Measurements from ENCODE around the gene EEF2K. TPM values are rescaled to one million over a fixed set of nuclear protein-coding genes. Genes with fewer than 3 reads are reported as not detected.

The EEF2K gene
- total RNA-seq, 4 donors from 2014 or later: 10.6 to 26.9 (median 16.2) TPM

DNA sequence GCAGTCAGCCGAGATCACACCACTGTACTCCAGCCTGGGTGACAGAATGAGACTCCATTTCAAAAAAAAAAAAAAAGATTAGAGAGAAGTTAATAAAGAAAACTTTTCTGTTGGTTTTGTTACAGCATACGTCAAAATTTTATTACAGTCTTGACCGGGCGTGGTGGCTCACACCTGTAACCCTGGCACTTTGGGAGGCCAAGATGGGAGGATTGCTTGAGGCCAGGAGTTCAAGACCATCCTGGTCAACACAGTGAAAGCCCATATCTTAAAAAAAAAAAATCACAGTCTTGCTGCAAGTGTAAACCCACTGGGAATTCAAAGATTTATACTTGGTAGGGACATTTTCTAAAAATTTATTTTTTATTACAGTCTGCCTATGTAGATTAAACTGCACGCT lies 84.9 kb downstream of the EEF2K start:
- no peak for TF ChIP-seq POLR2A (IDR thresholded peaks at IDR 0.05)
- TF ChIP-seq, protein P1, sequence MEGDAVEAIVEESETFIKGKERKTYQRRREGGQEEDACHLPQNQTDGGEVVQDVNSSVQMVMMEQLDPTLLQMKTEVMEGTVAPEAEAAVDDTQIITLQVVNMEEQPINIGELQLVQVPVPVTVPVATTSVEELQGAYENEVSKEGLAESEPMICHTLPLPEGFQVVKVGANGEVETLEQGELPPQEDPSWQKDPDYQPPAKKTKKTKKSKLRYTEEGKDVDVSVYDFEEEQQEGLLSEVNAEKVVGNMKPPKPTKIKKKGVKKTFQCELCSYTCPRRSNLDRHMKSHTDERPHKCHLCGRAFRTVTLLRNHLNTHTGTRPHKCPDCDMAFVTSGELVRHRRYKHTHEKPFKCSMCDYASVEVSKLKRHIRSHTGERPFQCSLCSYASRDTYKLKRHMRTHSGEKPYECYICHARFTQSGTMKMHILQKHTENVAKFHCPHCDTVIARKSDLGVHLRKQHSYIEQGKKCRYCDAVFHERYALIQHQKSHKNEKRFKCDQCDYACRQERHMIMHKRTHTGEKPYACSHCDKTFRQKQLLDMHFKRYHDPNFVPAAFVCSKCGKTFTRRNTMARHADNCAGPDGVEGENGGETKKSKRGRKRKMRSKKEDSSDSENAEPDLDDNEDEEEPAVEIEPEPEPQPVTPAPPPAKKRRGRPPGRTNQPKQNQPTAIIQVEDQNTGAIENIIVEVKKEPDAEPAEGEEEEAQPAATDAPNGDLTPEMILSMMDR (IDR thresholded peaks at IDR 0.05): no peak
- peaks cover 0 to under 1% (median 0%) of the 10 kb centered on the region in 3 donors for H3K4me1 ChIP-seq
- H3K27ac ChIP-seq: no peak overlapping the region
- H3K27me3 ChIP-seq: no peaks in the 10 kb centered on the region
- no peaks in the 10 kb centered on the region for H3K9me3 ChIP-seq
- peaks cover 0 to 8% (median 0%) of the 10 kb centered on the region in 3 donors for H3K36me3 ChIP-seq
- intact Hi-C loops (cut with DNase I): no loop called here
- H3K4me3 ChIP-seq: no peak overlapping the region
- WGBS, 2 donors: 97 to 99% methylated on average over 5 of the region's 5 CpGs
- DNase-seq: no peak

DNA sequence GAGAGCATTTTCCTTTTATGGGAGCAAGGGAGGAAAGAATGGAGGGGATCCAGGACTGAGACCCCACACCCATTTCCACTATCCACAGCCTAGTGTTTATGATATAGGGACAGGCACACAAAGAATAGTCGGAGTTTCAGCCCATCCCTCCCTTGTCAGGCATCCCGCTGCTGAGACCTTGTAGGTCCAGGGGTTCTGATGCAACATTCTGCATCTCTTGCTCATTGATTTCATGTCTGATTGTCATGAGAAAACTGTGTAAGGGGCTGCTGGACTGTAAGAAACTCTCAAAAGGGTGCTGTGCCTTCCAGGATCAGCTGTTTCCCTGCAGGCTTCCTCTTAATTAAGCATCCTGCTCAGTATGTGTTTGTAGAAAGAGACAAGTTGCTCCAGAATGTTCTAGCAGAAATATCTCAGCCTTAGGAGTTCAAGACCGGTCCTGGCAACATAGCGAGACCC lies 85.8 kb downstream of the EEF2K start:
- 58 to 73% methylated on average over 4 of the region's 4 CpGs for WGBS, 2 donors

DNA sequence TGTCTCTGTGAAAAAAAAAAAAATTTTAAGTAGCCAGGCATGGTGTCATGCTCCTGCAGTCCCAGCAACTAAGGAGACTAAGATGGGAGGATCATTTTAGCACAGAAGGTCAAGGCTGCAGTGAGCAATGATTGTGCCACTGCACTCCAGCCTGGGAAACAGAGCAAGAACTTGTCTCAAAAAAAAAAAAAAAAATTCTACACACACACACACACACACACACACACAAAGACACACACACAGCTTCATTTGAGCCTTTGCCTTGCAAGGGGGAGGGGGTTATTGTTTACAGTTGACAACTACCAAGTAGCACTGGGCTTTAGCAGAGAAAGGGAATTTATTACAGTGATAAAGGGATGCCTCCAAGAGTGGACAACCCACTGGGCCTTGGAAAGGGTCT lies 86.2 kb downstream of the EEF2K start:
- Histone ChIP-seq H3K27me3 (no peaks in the 10 kb centered on the region), H3K4me3 (no peak overlapping the region), H3K9me3 (no peaks in the 10 kb centered on the region), H3K4me1 (peaks cover 0 to 8% (median 0%) of the 10 kb centered on the region in 3 donors), H3K36me3 (no peaks in the 10 kb centered on the region), H3K27ac (no peak overlapping the region)
- intact Hi-C loops (cut with DNase I): no loop called here
- TF ChIP-seq, protein P1 (IDR thresholded peaks at IDR 0.05): no peak
- no peak for DNase-seq

More for the DNA sequence above, 85.8 kb downstream of the EEF2K start:
- TF ChIP-seq, protein P1 (IDR thresholded peaks at IDR 0.05): no peak
- TF ChIP-seq POLR2A (IDR thresholded peaks at IDR 0.05): no peak
- H3K4me1 ChIP-seq: peaks cover 0 to 8% (median 0%) of the 10 kb centered on the region in 3 donors
- H3K36me3 ChIP-seq: no peaks in the 10 kb centered on the region
- no peak overlapping the region for H3K27ac ChIP-seq
- intact Hi-C loops (cut with DNase I): no loop called here
- no peaks in the 10 kb centered on the region for H3K9me3 ChIP-seq
- no peaks in the 10 kb centered on the region for H3K27me3 ChIP-seq
- no peak for DNase-seq
- H3K4me3 ChIP-seq: no peak overlapping the region

DNA sequence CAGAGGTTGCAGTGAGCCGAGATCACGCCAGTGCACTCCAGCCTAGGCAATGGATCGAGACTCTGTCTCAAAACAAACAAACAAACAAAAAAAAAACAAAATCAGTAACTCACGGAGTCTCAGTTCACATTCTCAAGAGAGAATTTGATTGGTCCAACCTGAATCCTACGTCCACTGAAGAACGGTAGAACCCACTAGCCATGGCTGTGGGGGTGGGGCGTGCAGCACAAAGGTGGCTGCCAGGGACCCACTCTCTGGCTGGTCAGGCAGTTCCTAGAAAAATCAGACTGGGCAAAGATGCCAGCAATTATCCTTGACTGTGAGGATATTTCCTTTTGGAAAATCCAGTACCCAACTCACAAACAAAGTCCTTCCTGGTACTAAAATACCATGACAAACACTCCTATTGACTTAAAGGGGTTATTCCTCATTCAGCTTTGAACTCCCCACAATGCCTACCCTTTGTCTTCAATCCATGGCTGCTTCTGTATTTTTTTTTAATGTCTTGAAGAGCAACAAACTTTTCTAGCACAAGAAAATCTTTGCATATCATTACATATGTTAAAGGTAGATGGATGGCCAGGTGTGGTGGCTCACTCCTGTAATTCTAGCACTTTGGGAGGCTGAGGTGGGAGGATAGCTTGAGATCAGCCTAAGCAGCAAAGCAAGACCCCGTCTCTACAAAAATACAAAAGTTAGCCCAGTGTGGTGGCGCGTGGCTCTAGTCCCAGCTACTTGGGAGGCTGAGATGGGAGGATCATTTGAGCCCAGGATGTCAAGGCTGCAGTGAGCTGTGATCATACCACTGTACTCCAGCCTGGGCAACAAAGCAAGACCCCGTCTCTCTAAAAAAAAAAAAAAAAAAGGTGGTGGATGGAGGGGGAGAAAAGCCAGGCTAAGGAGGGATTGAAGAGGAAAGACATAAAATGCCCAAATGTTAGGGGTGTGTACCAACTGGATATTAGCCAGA lies 87.3 kb downstream of the EEF2K start:
- no peaks in the 10 kb centered on the region for H3K9me3 ChIP-seq
- intact Hi-C loops (cut with DNase I): no loop called here
- no peak for TF ChIP-seq POLR2A (IDR thresholded peaks at IDR 0.05)
- TF ChIP-seq, protein P1 (IDR thresholded peaks at IDR 0.05): no peak
- WGBS, 2 donors: 79 to 87% methylated on average over 8 to 10 of the region's 11 CpGs
- DNase-seq: no peak
- H3K36me3 ChIP-seq: no peaks in the 10 kb centered on the region
- H3K4me1 ChIP-seq: peaks cover 0 to 14% (median 0%) of the 10 kb centered on the region in 3 donors
- no peak overlapping the region for H3K4me3 ChIP-seq
- H3K27me3 ChIP-seq: no peaks in the 10 kb centered on the region
- no peak overlapping the region for H3K27ac ChIP-seq
